Measurements from ENCODE around the gene PKIG. TPM values are rescaled to one million over a fixed set of nuclear protein-coding genes. Genes with fewer than 3 reads are reported as not detected.

PKIG gene
- total RNA-seq, 1 donor from 2014 or later = 30.1 TPM

DNA sequence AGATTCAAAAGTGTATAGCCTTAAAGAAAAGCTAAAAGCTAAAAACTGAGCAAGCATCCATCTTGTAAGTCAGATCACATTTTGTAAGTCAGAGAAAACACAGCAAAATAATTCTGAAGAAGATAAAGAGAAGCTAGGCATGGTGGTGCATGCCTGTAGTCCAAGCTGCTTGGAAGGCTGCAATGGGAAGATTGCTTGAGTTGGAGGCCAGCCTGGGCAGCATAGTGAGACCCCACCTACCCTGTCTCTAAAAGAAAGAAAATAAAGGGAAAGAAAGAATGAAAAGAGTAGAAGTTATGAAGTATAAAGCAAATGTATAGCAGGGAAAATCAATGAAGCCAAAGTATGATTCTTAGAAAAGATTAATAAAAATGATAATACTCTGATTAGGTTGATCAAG, 20.5 kb upstream of the PKIG start:
- FAIRE-seq (no peak), DNase-seq (ENCODE audit: low read depth) (no peak)
- no peaks in the 10 kb centered on the region for H3K9me3 ChIP-seq (ENCODE audit: insufficient read depth, low read depth, low read length)
- no peak overlapping the region for H3K27ac Mint-ChIP-seq (ENCODE audit: unreplicated experiment)
- no peaks in the 10 kb centered on the region for H3K27me3 Mint-ChIP-seq (ENCODE audit: low read depth, unreplicated experiment)
- H3K36me3 ChIP-seq (ENCODE audit: insufficient read depth, low read length) = no peaks in the 10 kb centered on the region
- no peaks in the 10 kb centered on the region for H3K9me3 Mint-ChIP-seq (ENCODE audit: unreplicated experiment)
- no peaks in the 10 kb centered on the region for H3K36me3 Mint-ChIP-seq (ENCODE audit: low read depth, unreplicated experiment)
- no peak overlapping the region for H3K4me3 ChIP-seq (ENCODE audit: insufficient read depth, low read depth, low read length)
- H3K79me2 ChIP-seq (ENCODE audit: insufficient read depth, low read length) = no peaks in the 10 kb centered on the region
- H3K4me1 Mint-ChIP-seq (ENCODE audit: low read depth, unreplicated experiment) = peaks cover 1% of the 10 kb centered on the region
- TF ChIP-seq EZH2 (IDR thresholded peaks at IDR 0.05; ENCODE audit: insufficient read depth, low read length) = no peak
- TF ChIP-seq, protein P1, sequence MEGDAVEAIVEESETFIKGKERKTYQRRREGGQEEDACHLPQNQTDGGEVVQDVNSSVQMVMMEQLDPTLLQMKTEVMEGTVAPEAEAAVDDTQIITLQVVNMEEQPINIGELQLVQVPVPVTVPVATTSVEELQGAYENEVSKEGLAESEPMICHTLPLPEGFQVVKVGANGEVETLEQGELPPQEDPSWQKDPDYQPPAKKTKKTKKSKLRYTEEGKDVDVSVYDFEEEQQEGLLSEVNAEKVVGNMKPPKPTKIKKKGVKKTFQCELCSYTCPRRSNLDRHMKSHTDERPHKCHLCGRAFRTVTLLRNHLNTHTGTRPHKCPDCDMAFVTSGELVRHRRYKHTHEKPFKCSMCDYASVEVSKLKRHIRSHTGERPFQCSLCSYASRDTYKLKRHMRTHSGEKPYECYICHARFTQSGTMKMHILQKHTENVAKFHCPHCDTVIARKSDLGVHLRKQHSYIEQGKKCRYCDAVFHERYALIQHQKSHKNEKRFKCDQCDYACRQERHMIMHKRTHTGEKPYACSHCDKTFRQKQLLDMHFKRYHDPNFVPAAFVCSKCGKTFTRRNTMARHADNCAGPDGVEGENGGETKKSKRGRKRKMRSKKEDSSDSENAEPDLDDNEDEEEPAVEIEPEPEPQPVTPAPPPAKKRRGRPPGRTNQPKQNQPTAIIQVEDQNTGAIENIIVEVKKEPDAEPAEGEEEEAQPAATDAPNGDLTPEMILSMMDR (IDR thresholded peaks at IDR 0.05; ENCODE audit: insufficient read depth, low read depth, low read length) = no peak
- H2AFZ ChIP-seq (ENCODE audit: low read depth, low read length) = no peak overlapping the region
- H3K4me2 ChIP-seq (ENCODE audit: low read length) = no peak overlapping the region
- no peaks in the 10 kb centered on the region for H3K4me1 ChIP-seq (ENCODE audit: insufficient read depth, low read length)
- H3K27me3 ChIP-seq (ENCODE audit: insufficient read depth, low read length) = no peaks in the 10 kb centered on the region
- no peak overlapping the region for H3K9ac ChIP-seq (ENCODE audit: low read length)
- H3K27ac ChIP-seq (ENCODE audit: low read depth, low read length) = no peak overlapping the region
- H4K20me1 ChIP-seq (ENCODE audit: insufficient read depth, low read length) = no peaks in the 10 kb centered on the region
- no peak overlapping the region for H3K4me3 Mint-ChIP-seq (ENCODE audit: unreplicated experiment)

DNA sequence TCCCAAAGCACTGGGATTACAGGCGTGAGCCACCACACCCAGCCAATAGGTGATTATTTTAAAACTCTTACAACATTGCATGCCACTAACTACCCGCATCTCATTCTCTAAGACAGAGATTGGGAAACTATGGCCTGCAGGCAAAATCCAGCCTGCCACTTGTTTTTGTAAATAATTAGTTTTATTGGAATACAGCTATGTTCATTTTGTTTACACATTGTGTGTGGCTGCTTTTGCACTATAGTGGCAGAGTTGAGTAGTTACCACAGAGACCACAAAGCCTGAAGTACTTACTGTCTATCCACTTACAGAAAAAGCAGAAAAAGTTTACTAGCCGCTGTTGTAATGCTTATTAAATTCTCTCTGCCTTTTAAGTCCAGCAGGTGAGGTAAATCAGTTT, 16.4 kb upstream of the PKIG start:
- Histone ChIP-seq H3K9me3 (ENCODE audit: insufficient read depth, low read depth, low read length) (no peaks in the 10 kb centered on the region), H3K36me3 (ENCODE audit: insufficient read depth, low read length) (no peaks in the 10 kb centered on the region), H3K4me2 (ENCODE audit: low read length) (no peak overlapping the region), H4K20me1 (ENCODE audit: insufficient read depth, low read length) (no peaks in the 10 kb centered on the region), H3K79me2 (ENCODE audit: insufficient read depth, low read length) (no peaks in the 10 kb centered on the region), H3K4me1 (ENCODE audit: insufficient read depth, low read length) (no peaks in the 10 kb centered on the region), H3K9ac (ENCODE audit: low read length) (no peak overlapping the region), H2AFZ (ENCODE audit: low read depth, low read length) (no peak overlapping the region), H3K27ac (ENCODE audit: low read depth, low read length) (no peak overlapping the region), H3K27me3 (ENCODE audit: insufficient read depth, low read length) (no peaks in the 10 kb centered on the region), H3K4me3 (ENCODE audit: insufficient read depth, low read depth, low read length) (no peak overlapping the region)
- FAIRE-seq (no peak), DNase-seq (ENCODE audit: low read depth) (no peak)
- H3K27ac Mint-ChIP-seq (ENCODE audit: unreplicated experiment) = no peak overlapping the region
- peaks cover 8% of the 10 kb centered on the region for H3K4me1 Mint-ChIP-seq (ENCODE audit: low read depth, unreplicated experiment)
- no peak overlapping the region for H3K4me3 Mint-ChIP-seq (ENCODE audit: unreplicated experiment)
- TF ChIP-seq EZH2 (IDR thresholded peaks at IDR 0.05; ENCODE audit: insufficient read depth, low read length) = no peak
- TF ChIP-seq, protein P1 (IDR thresholded peaks at IDR 0.05; ENCODE audit: insufficient read depth, low read depth, low read length) = no peak
- H3K36me3 Mint-ChIP-seq (ENCODE audit: low read depth, unreplicated experiment) = no peaks in the 10 kb centered on the region
- H3K27me3 Mint-ChIP-seq (ENCODE audit: low read depth, unreplicated experiment) = no peaks in the 10 kb centered on the region
- H3K9me3 Mint-ChIP-seq (ENCODE audit: unreplicated experiment) = no peaks in the 10 kb centered on the region

DNA sequence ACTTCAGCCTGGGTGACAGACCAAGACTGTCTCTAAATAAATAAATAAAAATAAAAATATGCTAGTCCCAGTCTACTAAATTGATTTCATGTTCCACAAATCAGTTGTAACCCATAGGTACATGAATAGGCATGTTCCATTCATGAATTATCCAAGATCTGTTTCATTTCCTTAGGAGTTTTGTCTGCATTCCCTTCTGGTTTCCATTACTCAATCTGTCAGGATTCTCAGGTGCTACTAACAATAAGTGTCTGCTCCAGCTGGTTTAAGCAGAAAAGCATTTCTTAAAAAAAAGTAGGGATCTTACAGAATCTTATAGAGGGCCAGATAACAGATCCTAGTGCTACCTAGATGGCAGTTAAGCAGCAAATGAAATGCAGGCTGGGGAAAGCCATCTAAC, 15.6 kb upstream of the PKIG start:
- no peaks in the 10 kb centered on the region for H3K9me3 ChIP-seq (ENCODE audit: insufficient read depth, low read depth, low read length)
- Mint-ChIP-seq H3K4me1 (ENCODE audit: low read depth, unreplicated experiment) (peaks cover 8% of the 10 kb centered on the region), H3K9me3 (ENCODE audit: unreplicated experiment) (no peaks in the 10 kb centered on the region), H3K27me3 (ENCODE audit: low read depth, unreplicated experiment) (no peaks in the 10 kb centered on the region), H3K27ac (ENCODE audit: unreplicated experiment) (no peak overlapping the region), H3K36me3 (ENCODE audit: low read depth, unreplicated experiment) (no peaks in the 10 kb centered on the region), H3K4me3 (ENCODE audit: unreplicated experiment) (no peak overlapping the region)
- H3K9ac ChIP-seq (ENCODE audit: low read length) = no peak overlapping the region
- no peaks in the 10 kb centered on the region for H3K79me2 ChIP-seq (ENCODE audit: insufficient read depth, low read length)
- no peak overlapping the region for H3K4me2 ChIP-seq (ENCODE audit: low read length)
- H3K27me3 ChIP-seq (ENCODE audit: insufficient read depth, low read length) = no peaks in the 10 kb centered on the region
- TF ChIP-seq, protein P1 (IDR thresholded peaks at IDR 0.05; ENCODE audit: insufficient read depth, low read depth, low read length) = no peak
- no peak for TF ChIP-seq EZH2 (IDR thresholded peaks at IDR 0.05; ENCODE audit: insufficient read depth, low read length)
- DNase-seq (ENCODE audit: low read depth) (no peak), FAIRE-seq (no peak)
- H4K20me1 ChIP-seq (ENCODE audit: insufficient read depth, low read length) = no peaks in the 10 kb centered on the region
- no peak overlapping the region for H3K27ac ChIP-seq (ENCODE audit: low read depth, low read length)
- H3K4me1 ChIP-seq (ENCODE audit: insufficient read depth, low read length) = peaks cover 4% of the 10 kb centered on the region
- H3K4me3 ChIP-seq (ENCODE audit: insufficient read depth, low read depth, low read length) = no peak overlapping the region
- no peak overlapping the region for H2AFZ ChIP-seq (ENCODE audit: low read depth, low read length)
- no peaks in the 10 kb centered on the region for H3K36me3 ChIP-seq (ENCODE audit: insufficient read depth, low read length)
